Posterior vena cava (tissue), 2 donors: Measurements from ENCODE around the gene TRAF3IP1. TPM values are rescaled to one million over a fixed set of nuclear protein-coding genes. Genes with fewer than 3 reads are reported as not detected.
"Not testable (repeated sequence)": the region's sequence is repeated elsewhere in the genome, so short reads cannot be mapped to it uniquely, and the experiment has no call there.

Experiments
- DNase-seq: peaks from one replicate; pipeline ENCODE4 v3.0.0-alpha.2; 2020; ENCODE audit warnings: low spot score
- intact Hi-C, 2 donors: fragments of 100-400 bp; cut with DNase I; formaldehyde crosslinking; loops; one replicate each; pipeline versions ENCODE4 v1.14.1 to v1.14.2; 2022 to 2023
- long read RNA-seq, 2 donors: library from polyadenylated mRNA; unstranded; transcript quantifications; one replicate each; pipeline ENCODE4 v2.0.0, GENCODE V29; 2020 to 2021
- total RNA-seq, 2 donors: library from RNA; stranded (reverse); fragmentation: NEBNext Ultra II Directional; extraction: Animal tissue kit (Norgen Biotek cat#: 25700); gene quantifications; one replicate each; pipeline ENCODE4 v1.2.1, GENCODE V29; 2021
- donor health status: DM: yes; HTN: yes; CAD: no.
- donor health status: DM: yes; HTN: yes; CAD: no.

The TRAF3IP1 gene
- total RNA-seq: 10 to 100 TPM; 27.1 to 37.2 TPM
- long read RNA-seq, donor 1, partial matches to known transcripts: 1 of 8 reads
- long read RNA-seq, donor 1, other reads (novel, unspliced or antisense): 7 of 8 reads
- long read RNA-seq, donor 2, partial matches to known transcripts: 1 of 5 reads
- long read RNA-seq, donor 2, other reads (novel, unspliced or antisense): 4 of 5 reads

GRCh38 chr2:238320246-238320647 is at the start of gene TRAF3IP1:
TSS of gene TRAF3IP1 (plus strand) at chr2:238320518. CDS start at chr2:238320663, 145 bp downstream.
- DNase-seq: peak; percentile 97
- intact Hi-C loops: no loop called here

GRCh38 chr2:238270606-238271005 is 49.7 kb upstream of the TRAF3IP1 start:
- no peak for DNase-seq
- intact Hi-C loops: no loop called here

- DNase-seq: no peak
- intact Hi-C loops: no loop called here
Measured at GRCh38 chr2:238271061-238271554, 49.2 kb upstream of the TRAF3IP1 start.

- intact Hi-C loops, DNase-seq: not testable (repeated sequence)
Measured at GRCh38 chr2:238271686-238272085, 48.6 kb upstream of the TRAF3IP1 start.

GRCh38 chr2:238272156-238272555 is 48.2 kb upstream of the TRAF3IP1 start:
- intact Hi-C loops: no loop called here
- no peak for DNase-seq

- DNase-seq, intact Hi-C loops: not testable (repeated sequence)
Measured at GRCh38 chr2:238273433-238273832, 46.9 kb upstream of the TRAF3IP1 start.

- DNase-seq: no peak
- intact Hi-C loops: no loop called here
Measured at GRCh38 chr2:238274152-238274865, 46.0 kb upstream of the TRAF3IP1 start.

GRCh38 chr2:238277695-238278094 is 42.6 kb upstream of the TRAF3IP1 start:
- intact Hi-C loops: no loop called here
- DNase-seq: peak; percentile 66

GRCh38 chr2:238278626-238279323 is 41.5 kb upstream of the TRAF3IP1 start:
- intact Hi-C loops: no loop called here
- DNase-seq: peak; percentile 65

GRCh38 chr2:238279324-238279682 is 41.0 kb upstream of the TRAF3IP1 start:
- peak; percentile 36 for DNase-seq
- intact Hi-C loops: no loop called here

GRCh38 chr2:238280083-238280825 is 40.1 kb upstream of the TRAF3IP1 start:
- peak; percentile 74 for DNase-seq
- intact Hi-C loops: no loop called here

GRCh38 chr2:238281826-238282480 is 38.4 kb upstream of the TRAF3IP1 start:
- intact Hi-C loops: no loop called here
- DNase-seq: no peak

- DNase-seq: peak; percentile 61
Measured at GRCh38 chr2:238282861-238283738, 37.2 kb upstream of the TRAF3IP1 start.

GRCh38 chr2:238284802-238285515 is 35.4 kb upstream of the TRAF3IP1 start:
- intact Hi-C loops: loop anchor here in 1 of 2 donors (1.0 kb wide), 1 partner anchor 44 kb away; no protein-coding TSS in a partner anchor
- peak; percentile 24 for DNase-seq

More at GRCh38 chr2:238282861-238283738, 37.2 kb upstream of the TRAF3IP1 start:
- intact Hi-C loops: no loop called here

- intact Hi-C loops: loop anchor here in 1 of 2 donors (1.0 kb wide), 1 partner anchor 44 kb away; no protein-coding TSS in a partner anchor
- peak; percentile 93 for DNase-seq
Measured at GRCh38 chr2:238285653-238286082, 34.6 kb upstream of the TRAF3IP1 start.

- DNase-seq: no peak
- intact Hi-C loops: no loop called here
Measured at GRCh38 chr2:238286095-238286494, 34.2 kb upstream of the TRAF3IP1 start.

GRCh38 chr2:238286551-238286950 is 33.8 kb upstream of the TRAF3IP1 start:
- peak; percentile 82 for DNase-seq
- intact Hi-C loops: no loop called here
